Keratinocyte (primary cell): ENCODE results near the gene COG6. TPM values are rescaled to one million over a fixed set of nuclear protein-coding genes. Genes with fewer than 3 reads are reported as not detected.

Source experiments
- DNase-seq: peaks from one replicate; pipeline ENCODE4 v3.0.0-alpha.2; 2011; ENCODE audit warnings: low read depth, missing footprints, low spot score
- FAIRE-seq: peaks from 2 replicates; lab custom pipeline; 2011; peaks lifted over from hg19 to GRCh38; lab: Jason Lieb, UNC
- H2AFZ ChIP-seq: 2 replicates; pipeline ENCODE4 v1.6.0; 2012; ENCODE audit warnings: low read length, control low read depth, inconsistent platforms; ENCODE audit not compliant: control insufficient read depth
- H3K27ac ChIP-seq: 2 replicates; pipeline ENCODE4 v1.5.1; 2011; ENCODE audit warnings: low read length; ENCODE audit not compliant: control insufficient read depth, insufficient read depth
- H3K27me3 ChIP-seq: 3 replicates; pipeline ENCODE4 v1.6.0; 2011; ENCODE audit warnings: low read length; ENCODE audit not compliant: control insufficient read depth, insufficient read depth; ENCODE audit errors: extremely low read depth
- H3K36me3 ChIP-seq, 2 experiments: 2 replicates in 1 of 2; 3 replicates in 1 of 2; pipeline ENCODE4 v1.5.1; 2011; ENCODE audit warnings: low read length in 2 of 2, mild to moderate bottlenecking in 1 of 2; ENCODE audit not compliant: control insufficient read depth in 2 of 2, insufficient read depth in 2 of 2; ENCODE audit errors: extremely low read depth in 1 of 2
- H3K4me1 ChIP-seq: 3 replicates; pipeline ENCODE4 v1.5.1; 2011; ENCODE audit warnings: low read length; ENCODE audit not compliant: control insufficient read depth, insufficient read depth; ENCODE audit errors: extremely low read depth
- H3K4me2 ChIP-seq: 3 replicates; pipeline ENCODE4 v1.6.0; 2011; ENCODE audit warnings: low read depth, low read length; ENCODE audit not compliant: control insufficient read depth, insufficient read depth; ENCODE audit errors: extremely low read depth
- H3K4me3 ChIP-seq, 3 experiments: fragments of 200-600 bp in 1 of 3; sonication (generic) in 1 of 3; 2 replicates in 2 of 3; 3 replicates in 1 of 3; pipeline ENCODE4 v1.5.1; 2011 to 2016; ENCODE audit warnings: low read length in 3 of 3, mild to moderate bottlenecking in 3 of 3, control low read depth in 2 of 3, inconsistent platforms in 1 of 3, low read depth in 1 of 3, mixed read lengths in 1 of 3, mixed run types in 1 of 3, moderate library complexity in 1 of 3; ENCODE audit not compliant: control insufficient read depth in 2 of 3, insufficient read depth in 2 of 3; ENCODE audit errors: extremely low read depth in 1 of 3
- H3K79me2 ChIP-seq: 2 replicates; pipeline ENCODE4 v1.6.0; 2012; ENCODE audit warnings: low read length; ENCODE audit not compliant: control insufficient read depth, insufficient read depth
- H3K9ac ChIP-seq: 3 replicates; pipeline ENCODE4 v1.6.0; 2011; ENCODE audit warnings: low read length; ENCODE audit not compliant: control insufficient read depth, insufficient read depth; ENCODE audit errors: extremely low read depth
- H3K9me1 ChIP-seq: 3 replicates; pipeline ENCODE4 v1.6.0; 2011; ENCODE audit warnings: low read length; ENCODE audit not compliant: control insufficient read depth, insufficient read depth; ENCODE audit errors: extremely low read depth
- H3K9me3 ChIP-seq: 2 replicates; pipeline ENCODE4 v1.5.1; 2012; ENCODE audit warnings: low read depth, low read length; ENCODE audit not compliant: control insufficient read depth
- H4K20me1 ChIP-seq: 3 replicates; pipeline ENCODE4 v1.6.0; 2011; ENCODE audit warnings: low read length; ENCODE audit not compliant: control insufficient read depth, insufficient read depth; ENCODE audit errors: extremely low read depth
- EZH2 ChIP-seq: IDR thresholded peaks from one replicate; pipeline ENCODE4 v1.6.1; 2012; ENCODE audit warnings: inconsistent platforms, mild to moderate bottlenecking, low read length, moderate library complexity
- dilution Hi-C: fragments of 300-500 bp; cut with MboI; formaldehyde crosslinking; loops from one replicate; pipeline ENCODE4 v1.7.0; 2020; ENCODE audit warnings: low sequenced_read_pairs; ENCODE audit not compliant: extremely low pct_ligation_motif_present
- polyA plus RNA-seq, 5 experiments: library from polyadenylated mRNA; depleted of rRNA in 3 of 5; stranded (reverse) in 3 of 5; stranded (forward) in 1 of 5; unstranded in 1 of 5; fragments of >200 nt; gene quantifications; 1 replicate in 1 of 5; 2 replicates in 3 of 5; 3 replicates in 1 of 5; pipeline versions ENCODE4 v1.2.1 to v1.2.3, GENCODE V29; 2011 to 2012; ENCODE audit warnings: missing spikeins in 2 of 5, low read depth in 1 of 5, low replicate concordance in 1 of 5
- TF ChIP-seq, protein P1 (sequence below), 3 experiments: IDR thresholded peaks in 1 of 3; conservative IDR thresholded peaks in 1 of 3; optimal IDR thresholded peaks in 1 of 3; 2 replicates in 2 of 3; 3 replicates in 1 of 3; pipeline versions ENCODE3 to v1.5.1; 2011; ENCODE audit warnings: low read length in 3 of 3, mild to moderate bottlenecking in 3 of 3, moderate library complexity in 2 of 3, control low read depth in 1 of 3, inconsistent platforms in 1 of 3; ENCODE audit not compliant: insufficient read depth in 2 of 3; ENCODE audit errors: extremely low read depth in 1 of 3

The COG6 gene
- polyA plus RNA-seq, 1 donor (not counting 4 experiments of a cell fraction or from before 2014, with no cell fraction given), result 25.5 TPM

DNA sequence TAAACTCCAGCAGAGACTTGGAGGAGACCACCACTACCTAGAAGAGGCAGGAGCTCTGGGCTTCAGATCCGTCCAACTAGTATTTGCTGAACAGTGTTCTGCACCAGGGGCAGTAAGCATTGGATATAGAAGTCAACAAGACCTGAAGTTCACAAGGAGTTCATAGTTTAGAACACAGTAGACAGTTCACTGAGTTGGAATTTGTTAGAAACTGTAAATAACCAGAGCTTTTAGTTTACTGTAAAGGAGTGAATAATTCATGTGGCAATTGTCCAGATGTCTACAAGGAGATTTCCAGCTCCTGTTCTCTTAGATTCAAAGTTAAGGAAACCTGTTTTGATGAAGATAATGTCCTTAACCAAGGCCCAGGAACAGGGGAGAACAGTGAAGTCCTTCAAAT, 128.9 kb downstream of the COG6 start:
- Histone ChIP-seq H3K4me2 (no peak overlapping the region), H3K4me1 (no peaks in the 10 kb centered on the region), H3K36me3 (no peaks in the 10 kb centered on the region), H3K79me2 (no peaks in the 10 kb centered on the region), H3K27me3 (no peaks in the 10 kb centered on the region), H3K9ac (no peak overlapping the region), H3K9me1 (no peaks in the 10 kb centered on the region), H3K27ac (no peak overlapping the region), H4K20me1 (no peaks in the 10 kb centered on the region), H2AFZ (no peak overlapping the region), H3K4me3 (no peak overlapping the region), H3K9me3 (peaks cover 4% of the 10 kb centered on the region)
- DNase-seq (no peak), FAIRE-seq (no peak)
- no peak for TF ChIP-seq EZH2
- TF ChIP-seq, protein P1, sequence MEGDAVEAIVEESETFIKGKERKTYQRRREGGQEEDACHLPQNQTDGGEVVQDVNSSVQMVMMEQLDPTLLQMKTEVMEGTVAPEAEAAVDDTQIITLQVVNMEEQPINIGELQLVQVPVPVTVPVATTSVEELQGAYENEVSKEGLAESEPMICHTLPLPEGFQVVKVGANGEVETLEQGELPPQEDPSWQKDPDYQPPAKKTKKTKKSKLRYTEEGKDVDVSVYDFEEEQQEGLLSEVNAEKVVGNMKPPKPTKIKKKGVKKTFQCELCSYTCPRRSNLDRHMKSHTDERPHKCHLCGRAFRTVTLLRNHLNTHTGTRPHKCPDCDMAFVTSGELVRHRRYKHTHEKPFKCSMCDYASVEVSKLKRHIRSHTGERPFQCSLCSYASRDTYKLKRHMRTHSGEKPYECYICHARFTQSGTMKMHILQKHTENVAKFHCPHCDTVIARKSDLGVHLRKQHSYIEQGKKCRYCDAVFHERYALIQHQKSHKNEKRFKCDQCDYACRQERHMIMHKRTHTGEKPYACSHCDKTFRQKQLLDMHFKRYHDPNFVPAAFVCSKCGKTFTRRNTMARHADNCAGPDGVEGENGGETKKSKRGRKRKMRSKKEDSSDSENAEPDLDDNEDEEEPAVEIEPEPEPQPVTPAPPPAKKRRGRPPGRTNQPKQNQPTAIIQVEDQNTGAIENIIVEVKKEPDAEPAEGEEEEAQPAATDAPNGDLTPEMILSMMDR (optimal IDR thresholded peaks at IDR 0.05 in 1 of 3, IDR thresholded peaks at IDR 0.05 in 1 of 3, conservative IDR thresholded peaks at IDR 0.05 in 1 of 3; ENCODE audit: extremely low read depth in 1 of 3, insufficient read depth in 2 of 3, low read length in 3 of 3), result no peak
- dilution Hi-C loops, result no loop called here

DNA sequence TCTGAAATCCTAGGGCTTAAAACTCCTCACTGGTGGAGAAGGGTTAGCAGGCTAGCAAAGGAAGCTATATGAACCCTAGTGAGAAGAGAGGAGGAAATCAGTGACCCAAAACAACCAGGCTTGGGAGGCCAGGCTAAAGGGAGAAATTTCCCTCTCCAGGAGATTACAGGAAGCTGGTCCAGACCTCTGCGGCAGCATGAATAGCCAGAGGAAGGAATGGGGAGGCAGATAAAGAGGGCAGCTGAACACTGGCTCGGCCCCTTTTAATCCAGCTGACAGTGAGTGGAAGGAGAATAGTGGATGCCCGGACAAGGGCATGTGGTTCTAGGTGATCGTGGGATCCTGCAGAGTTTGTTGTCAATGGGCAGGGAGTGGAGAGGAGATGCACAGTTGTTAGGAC, 130.6 kb downstream of the COG6 start:
- FAIRE-seq, result no peak
- dilution Hi-C loops, result no loop called here

DNA sequence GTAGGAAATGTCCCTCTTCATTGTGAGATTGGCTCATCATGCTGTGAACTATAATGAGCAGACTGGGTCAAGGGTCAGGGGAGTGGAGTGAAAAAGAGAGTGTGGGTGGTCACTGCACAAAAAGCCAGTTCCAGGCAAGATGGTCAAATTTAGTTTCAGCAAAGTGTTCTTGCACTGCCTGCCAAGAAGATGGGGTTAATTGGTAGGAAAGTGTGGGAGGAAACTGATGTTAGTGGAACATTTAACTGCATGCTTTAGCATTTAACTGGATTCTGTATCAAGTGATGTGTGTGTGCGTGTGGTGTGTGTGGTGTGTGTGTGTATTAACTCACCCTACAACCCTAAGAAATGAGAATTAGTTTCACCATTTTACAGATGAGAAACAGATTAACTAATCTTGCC, 131.6 kb downstream of the COG6 start:
- no peak for FAIRE-seq
- Histone ChIP-seq H3K27ac (no peak overlapping the region), H3K9me1 (no peaks in the 10 kb centered on the region), H4K20me1 (no peaks in the 10 kb centered on the region), H2AFZ (no peak overlapping the region), H3K9me3 (peaks cover 14% of the 10 kb centered on the region), H3K4me1 (no peaks in the 10 kb centered on the region), H3K27me3 (no peaks in the 10 kb centered on the region), H3K79me2 (no peaks in the 10 kb centered on the region), H3K9ac (no peak overlapping the region), H3K4me2 (no peak overlapping the region), H3K36me3 (no peaks in the 10 kb centered on the region), H3K4me3 (no peak overlapping the region)
- dilution Hi-C loops, result no loop called here
- no peak for DNase-seq
- TF ChIP-seq, protein P1 (optimal IDR thresholded peaks at IDR 0.05 in 1 of 3, IDR thresholded peaks at IDR 0.05 in 1 of 3, conservative IDR thresholded peaks at IDR 0.05 in 1 of 3; ENCODE audit: extremely low read depth in 1 of 3, insufficient read depth in 2 of 3, low read length in 3 of 3), result no peak
- no peak for TF ChIP-seq EZH2

More for the DNA sequence above, 130.6 kb downstream of the COG6 start:
- no peak overlapping the region for H3K9ac ChIP-seq
- no peak for TF ChIP-seq EZH2
- no peak overlapping the region for H3K4me2 ChIP-seq
- H3K79me2 ChIP-seq, result no peaks in the 10 kb centered on the region
- H3K9me1 ChIP-seq, result no peaks in the 10 kb centered on the region
- peaks cover 14% of the 10 kb centered on the region for H3K9me3 ChIP-seq
- H3K27me3 ChIP-seq, result no peaks in the 10 kb centered on the region
- no peaks in the 10 kb centered on the region for H4K20me1 ChIP-seq
- DNase-seq, result no peak
- H2AFZ ChIP-seq, result no peak overlapping the region
- no peak overlapping the region for H3K27ac ChIP-seq
- H3K36me3 ChIP-seq, result no peaks in the 10 kb centered on the region
- no peaks in the 10 kb centered on the region for H3K4me1 ChIP-seq
- H3K4me3 ChIP-seq, result no peak overlapping the region
